NCI-H2227 (cell line): ENCODE results near the gene EDEM3.

Source experiments
- DNase-seq: peaks from one replicate; lab custom pipeline; 2025; ENCODE audit not compliant: unreplicated experiment; lab: John Stamatoyannopoulos, UW

The EDEM3 gene

GRCh38 chr1:184743062-184743756 is 11.4 kb downstream of the EDEM3 start:
- DNase-seq = no peak

GRCh38 chr1:184740344-184740743 is 14.3 kb downstream of the EDEM3 start:
- no peak for DNase-seq

- no peak for DNase-seq
Measured at GRCh38 chr1:184739796-184740195, 14.9 kb downstream of the EDEM3 start.

GRCh38 chr1:184739070-184739469 is 15.6 kb downstream of the EDEM3 start:
- no peak for DNase-seq

GRCh38 chr1:184734980-184735379 is 19.7 kb downstream of the EDEM3 start:
- DNase-seq = no peak

GRCh38 chr1:184724843-184725242 is 29.8 kb downstream of the EDEM3 start:
- no peak for DNase-seq

- no peak for DNase-seq
Measured at GRCh38 chr1:184716158-184716557, 38.5 kb downstream of the EDEM3 start.

GRCh38 chr1:184709418-184709817 is 45.2 kb downstream of the EDEM3 start:
- no peak for DNase-seq

- no peak for DNase-seq
Measured at GRCh38 chr1:184708084-184708676, 46.5 kb downstream of the EDEM3 start.

GRCh38 chr1:184705271-184705670 is 49.4 kb downstream of the EDEM3 start:
- no peak for DNase-seq

GRCh38 chr1:184701816-184702215 is 52.8 kb downstream of the EDEM3 start:
- no peak for DNase-seq

- no peak for DNase-seq
Measured at GRCh38 chr1:184698969-184699368, 55.7 kb downstream of the EDEM3 start.

- no peak for DNase-seq
Measured at GRCh38 chr1:184698016-184698415, 56.6 kb downstream of the EDEM3 start.

GRCh38 chr1:184696403-184696802 is 58.3 kb downstream of the EDEM3 start:
- no peak for DNase-seq

- no peak for DNase-seq
Measured at GRCh38 chr1:184695023-184695422, 59.6 kb downstream of the EDEM3 start.

GRCh38 chr1:184693011-184693410 is 61.6 kb downstream of the EDEM3 start:
- DNase-seq = peak; percentile 7

GRCh38 chr1:184691719-184692324 is 62.8 kb downstream of the EDEM3 start:
- DNase-seq = peak; percentile 48

- peak; percentile 44 for DNase-seq
Measured at GRCh38 chr1:184686540-184686939, 68.1 kb downstream of the EDEM3 start.

GRCh38 chr1:184685116-184685515 is 69.5 kb downstream of the EDEM3 start:
- DNase-seq = no peak

- DNase-seq = peak; percentile 26
Measured at GRCh38 chr1:184684285-184685074, 70.2 kb downstream of the EDEM3 start.

GRCh38 chr1:184682956-184683355 is 71.7 kb downstream of the EDEM3 start:
- DNase-seq = no peak
